Measurements from ENCODE around the gene BCDIN3D.

GRCh38 chr12:49887091-49887490, 44.2 kb upstream of the BCDIN3D start:
- TF ChIP-seq CTCF (IDR thresholded peaks at IDR 0.05 in 8 of 11, conservative IDR thresholded peaks at IDR 0.05 in 3 of 11) (no peak), POLR2AphosphoS5 (IDR thresholded peaks at IDR 0.05) (no peak)

Data from spleen (tissue), 7 donors.